HG03159 (cell line): ENCODE measurements around the gene MYH10.

Source experiments
- ATAC-seq: cut with Tn5 transposase; IDR thresholded peaks from one replicate; pipeline ENCODE4 v1.9.1; 2021; ENCODE audit warnings: mild to moderate bottlenecking, moderate library complexity; ENCODE audit not compliant: unreplicated experiment

MYH10 gene

GRCh38 chr17:8610558-8610957 is 20.0 kb downstream of the MYH10 start:
- ATAC-seq, result no peak

GRCh38 chr17:8609910-8610309 is 20.6 kb downstream of the MYH10 start:
- ATAC-seq, result no peak

GRCh38 chr17:8608001-8608400 is 22.5 kb downstream of the MYH10 start:
- no peak for ATAC-seq

GRCh38 chr17:8606401-8606800 is 24.1 kb downstream of the MYH10 start:
- no peak for ATAC-seq

GRCh38 chr17:8602679-8603078 is 27.8 kb downstream of the MYH10 start:
- ATAC-seq, result no peak

- no peak for ATAC-seq
These were observed 31.0 kb downstream of the MYH10 start for GRCh38 chr17:8599351-8600011.

- ATAC-seq, result no peak
These were observed 31.6 kb downstream of the MYH10 start for GRCh38 chr17:8598913-8599312.

- ATAC-seq, result no peak
These were observed 36.7 kb downstream of the MYH10 start for GRCh38 chr17:8593830-8594229.

GRCh38 chr17:8593276-8593675 is 37.2 kb downstream of the MYH10 start:
- no peak for ATAC-seq

- no peak for ATAC-seq
These were observed 41.5 kb downstream of the MYH10 start for GRCh38 chr17:8588877-8589554.

- ATAC-seq, result no peak
These were observed 43.8 kb downstream of the MYH10 start for GRCh38 chr17:8586766-8587165.

- ATAC-seq, result no peak
These were observed 44.6 kb downstream of the MYH10 start for GRCh38 chr17:8585911-8586310.

GRCh38 chr17:8583954-8584353 is 46.6 kb downstream of the MYH10 start:
- ATAC-seq, result no peak

GRCh38 chr17:8580952-8581658 is 49.4 kb downstream of the MYH10 start:
- no peak for ATAC-seq

GRCh38 chr17:8577868-8578267 is 52.7 kb downstream of the MYH10 start:
- no peak for ATAC-seq

GRCh38 chr17:8576559-8577294 is 53.8 kb downstream of the MYH10 start:
- no peak for ATAC-seq

- no peak for ATAC-seq
These were observed 55.8 kb downstream of the MYH10 start for GRCh38 chr17:8574687-8575086.

GRCh38 chr17:8572764-8573163 is 57.8 kb downstream of the MYH10 start:
- no peak for ATAC-seq

GRCh38 chr17:8563981-8564602 is 66.4 kb downstream of the MYH10 start:
- no peak for ATAC-seq

GRCh38 chr17:8563024-8563776 is 67.3 kb downstream of the MYH10 start:
- ATAC-seq, result no peak
